ENCODE measurements around the gene PPP1CA.
A peak's percentile ranks its signal among the peaks of the same experiment; 100 is the strongest.

PPP1CA gene

DNA sequence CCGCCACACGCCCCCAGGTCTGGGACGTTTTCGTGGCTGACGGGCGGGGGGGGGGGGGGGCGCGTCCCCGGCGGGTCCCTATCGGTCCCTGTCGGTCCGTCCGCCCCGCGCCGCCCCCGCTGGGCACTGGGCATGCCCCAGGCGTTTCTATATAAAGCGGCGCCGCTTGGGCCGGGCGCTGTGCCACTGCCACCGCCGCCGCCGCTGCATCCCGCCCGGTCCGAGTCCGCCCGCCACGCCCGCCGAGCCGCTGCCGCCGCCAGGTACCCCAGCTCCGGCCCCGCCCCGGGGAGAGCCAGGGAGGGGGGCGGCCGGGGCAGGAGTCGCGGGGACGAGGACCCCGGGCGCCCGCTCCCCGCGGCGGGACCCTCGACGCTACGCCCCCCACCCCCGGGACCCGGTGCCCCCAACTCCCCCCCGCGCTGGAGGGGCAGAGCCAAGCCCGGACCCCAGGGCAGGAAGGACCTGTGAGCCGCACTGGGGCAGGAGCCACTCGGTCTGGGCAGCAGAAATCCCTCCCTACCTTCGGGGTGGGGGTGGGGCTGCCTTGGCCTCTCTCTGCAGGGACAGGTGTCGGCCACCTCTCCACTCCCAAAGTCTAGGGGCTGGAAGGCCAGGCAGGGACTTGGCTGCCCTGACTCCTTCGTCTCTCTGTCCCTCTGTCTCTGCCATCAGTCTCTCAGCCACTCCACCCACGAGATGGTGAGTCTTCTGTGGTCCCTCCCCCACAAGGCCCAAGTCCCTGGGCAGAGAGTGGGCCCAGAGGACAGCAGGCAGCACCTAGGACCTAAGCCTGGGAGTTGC lies 14.0 kb upstream of the PPP1CA start, which contains the start of gene CARNS1:
CARNS1 (plus strand) TSS at position 178 of the 804 bp plus-strand sequence; CDS start at position 700, 522 bp downstream.
- TF ChIP-seq, protein P1, sequence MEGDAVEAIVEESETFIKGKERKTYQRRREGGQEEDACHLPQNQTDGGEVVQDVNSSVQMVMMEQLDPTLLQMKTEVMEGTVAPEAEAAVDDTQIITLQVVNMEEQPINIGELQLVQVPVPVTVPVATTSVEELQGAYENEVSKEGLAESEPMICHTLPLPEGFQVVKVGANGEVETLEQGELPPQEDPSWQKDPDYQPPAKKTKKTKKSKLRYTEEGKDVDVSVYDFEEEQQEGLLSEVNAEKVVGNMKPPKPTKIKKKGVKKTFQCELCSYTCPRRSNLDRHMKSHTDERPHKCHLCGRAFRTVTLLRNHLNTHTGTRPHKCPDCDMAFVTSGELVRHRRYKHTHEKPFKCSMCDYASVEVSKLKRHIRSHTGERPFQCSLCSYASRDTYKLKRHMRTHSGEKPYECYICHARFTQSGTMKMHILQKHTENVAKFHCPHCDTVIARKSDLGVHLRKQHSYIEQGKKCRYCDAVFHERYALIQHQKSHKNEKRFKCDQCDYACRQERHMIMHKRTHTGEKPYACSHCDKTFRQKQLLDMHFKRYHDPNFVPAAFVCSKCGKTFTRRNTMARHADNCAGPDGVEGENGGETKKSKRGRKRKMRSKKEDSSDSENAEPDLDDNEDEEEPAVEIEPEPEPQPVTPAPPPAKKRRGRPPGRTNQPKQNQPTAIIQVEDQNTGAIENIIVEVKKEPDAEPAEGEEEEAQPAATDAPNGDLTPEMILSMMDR (IDR thresholded peaks at IDR 0.05; ENCODE audit: poor library complexity, severe bottlenecking): no peak
- H3K27ac ChIP-seq (ENCODE audit: poor library complexity, severe bottlenecking): no peak within 1 kb of the TSS
- H3K36me3 ChIP-seq (ENCODE audit: low read depth): no peaks in the 10 kb centered on the region
- no peak for DNase-seq (ENCODE audit: low spot score)
- H3K4me1 ChIP-seq (ENCODE audit: insufficient read depth, poor library complexity, severe bottlenecking): no peaks in the 10 kb centered on the region
- H3K27me3 ChIP-seq (ENCODE audit: insufficient read depth, poor library complexity, severe bottlenecking): no peaks in the 10 kb centered on the region
- peak within 1 kb of the TSS; percentile 14 for H3K4me3 ChIP-seq (ENCODE audit: severe bottlenecking)
- H3K9me3 ChIP-seq (ENCODE audit: severe bottlenecking): no peaks in the 10 kb centered on the region
- ATAC-seq (ENCODE audit: low read depth): no peak

DNA sequence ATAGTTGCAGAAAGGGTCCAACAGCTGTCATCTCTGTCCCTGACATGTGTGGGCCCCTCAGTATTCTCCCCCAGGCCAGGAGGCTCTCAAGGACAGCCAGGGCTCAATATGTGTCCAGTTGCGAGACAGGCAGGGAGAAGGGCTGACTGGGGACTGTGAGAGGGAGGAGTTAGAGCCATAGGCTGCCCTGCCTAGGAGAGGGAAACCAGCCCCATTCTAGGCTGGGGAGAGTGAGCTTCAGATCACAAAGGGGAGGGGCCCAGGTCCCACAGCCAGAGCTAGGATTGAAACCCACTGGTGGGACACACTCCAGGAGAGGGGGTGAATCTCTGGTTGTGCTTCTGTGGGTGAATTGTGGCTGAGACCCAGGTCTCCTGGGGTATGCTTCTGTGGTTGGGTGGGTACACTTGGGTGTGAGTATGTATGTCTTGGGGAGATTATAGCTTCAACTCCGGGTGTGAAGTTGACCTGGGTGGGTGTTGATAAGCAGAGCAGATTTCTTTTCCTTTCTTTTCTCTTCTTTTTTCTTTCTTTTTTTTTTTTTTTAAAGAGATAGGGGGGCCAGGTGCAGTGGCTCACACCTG lies 11.7 kb upstream of the PPP1CA start:
- Histone ChIP-seq H3K27ac (ENCODE audit: poor library complexity, severe bottlenecking) (no peak overlapping the region), H3K9me3 (ENCODE audit: severe bottlenecking) (no peaks in the 10 kb centered on the region), H3K4me1 (ENCODE audit: insufficient read depth, poor library complexity, severe bottlenecking) (no peaks in the 10 kb centered on the region), H3K36me3 (ENCODE audit: low read depth) (no peaks in the 10 kb centered on the region), H3K27me3 (ENCODE audit: insufficient read depth, poor library complexity, severe bottlenecking) (no peaks in the 10 kb centered on the region), H3K4me3 (ENCODE audit: severe bottlenecking) (no peak overlapping the region)
- ATAC-seq (ENCODE audit: low read depth): no peak
- no peak for DNase-seq (ENCODE audit: low spot score)
- TF ChIP-seq, protein P1 (IDR thresholded peaks at IDR 0.05; ENCODE audit: poor library complexity, severe bottlenecking): no peak

DNA sequence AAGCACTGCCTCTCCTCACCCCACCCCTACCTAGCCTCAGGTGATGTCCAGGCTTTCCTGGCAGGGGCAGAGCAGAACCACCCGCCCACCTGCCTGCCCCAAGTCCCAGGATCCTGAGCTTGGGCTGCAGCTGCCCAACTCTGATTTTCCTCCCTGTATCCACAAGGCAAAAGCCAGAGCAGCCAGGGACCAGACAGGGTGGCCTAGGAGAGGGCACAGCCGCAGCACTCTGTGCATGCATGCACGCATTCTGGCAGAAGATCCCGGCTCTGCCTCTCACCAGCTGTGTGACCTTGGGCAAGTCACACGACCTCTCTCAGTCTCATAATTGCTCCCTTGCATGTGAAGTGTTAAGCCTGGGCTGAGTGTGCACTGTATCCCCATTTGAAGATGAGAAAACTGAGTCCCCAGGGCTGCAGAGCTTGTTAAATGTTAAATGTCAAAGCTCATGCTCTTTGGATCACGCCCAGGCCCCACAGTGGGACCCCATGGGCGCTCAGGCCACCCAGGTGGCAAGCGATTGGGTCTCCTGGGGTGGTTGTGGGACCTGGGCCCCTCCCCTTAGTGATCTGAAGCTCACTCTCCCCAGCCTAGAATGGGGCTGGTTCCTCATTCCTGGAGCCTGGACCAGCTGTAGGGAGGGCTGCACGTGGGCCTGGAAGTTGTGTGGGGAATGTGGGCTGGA lies 11.0 kb upstream of the PPP1CA start:
- Histone ChIP-seq H3K4me3 (ENCODE audit: severe bottlenecking) (no peak overlapping the region), H3K4me1 (ENCODE audit: insufficient read depth, poor library complexity, severe bottlenecking) (no peaks in the 10 kb centered on the region), H3K36me3 (ENCODE audit: low read depth) (no peaks in the 10 kb centered on the region), H3K27ac (ENCODE audit: poor library complexity, severe bottlenecking) (no peak overlapping the region), H3K27me3 (ENCODE audit: insufficient read depth, poor library complexity, severe bottlenecking) (no peaks in the 10 kb centered on the region), H3K9me3 (ENCODE audit: severe bottlenecking) (no peaks in the 10 kb centered on the region)
- TF ChIP-seq, protein P1 (IDR thresholded peaks at IDR 0.05; ENCODE audit: poor library complexity, severe bottlenecking): no peak
- DNase-seq (ENCODE audit: low spot score): no peak
- ATAC-seq (ENCODE audit: low read depth): no peak

DNA sequence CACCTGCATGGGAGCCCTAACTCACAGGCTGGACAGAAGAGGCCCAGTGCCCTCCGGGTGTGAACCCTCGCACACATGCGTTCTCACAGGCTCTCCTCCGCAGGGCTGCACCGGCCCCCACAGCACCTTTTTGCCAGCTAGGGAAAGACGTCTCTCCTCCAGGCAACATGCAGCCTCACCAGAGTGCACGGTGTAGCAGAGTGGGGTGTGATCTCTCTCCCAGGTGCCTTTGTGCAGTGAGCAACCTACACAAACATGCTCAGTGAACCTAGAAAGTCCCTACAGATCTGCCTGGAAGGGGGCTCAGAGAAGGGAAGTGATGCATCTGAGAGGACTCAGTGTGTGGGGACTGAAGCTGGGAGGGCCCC lies 10.1 kb upstream of the PPP1CA start:
- no peak for DNase-seq (ENCODE audit: low spot score)
- Histone ChIP-seq H3K4me3 (ENCODE audit: severe bottlenecking) (no peak overlapping the region), H3K4me1 (ENCODE audit: insufficient read depth, poor library complexity, severe bottlenecking) (no peaks in the 10 kb centered on the region), H3K27me3 (ENCODE audit: insufficient read depth, poor library complexity, severe bottlenecking) (no peaks in the 10 kb centered on the region), H3K9me3 (ENCODE audit: severe bottlenecking) (no peaks in the 10 kb centered on the region), H3K27ac (ENCODE audit: poor library complexity, severe bottlenecking) (no peak overlapping the region), H3K36me3 (ENCODE audit: low read depth) (no peaks in the 10 kb centered on the region)
- TF ChIP-seq, protein P1 (IDR thresholded peaks at IDR 0.05; ENCODE audit: poor library complexity, severe bottlenecking): no peak
- peak; percentile 3; the same call in 1 of the 3 replicates for ATAC-seq (ENCODE audit: low read depth)

Measured in RWPE2 (cell line).